Upper lobe of left lung (tissue), 6 donors: ENCODE results near the gene PRIMPOL. TPM values are rescaled to one million over a fixed set of nuclear protein-coding genes. Genes with fewer than 3 reads are reported as not detected.
"Not testable (repeated sequence)": the region's sequence is repeated elsewhere in the genome, so short reads cannot be mapped to it uniquely, and the experiment has no call there.

Source experiments
- ATAC-seq, 2 donors: fragments of 200-7000 bp; cut with Tn5 transposase; one replicate each; pipeline ENCODE4 v1.9.1; 2022; ENCODE audit warnings: mild to moderate bottlenecking in 2 of 2, moderate library complexity in 2 of 2; ENCODE audit not compliant: low FRiP score in 2 of 2
- DNase-seq, 2 donors: peaks; one replicate each; pipeline ENCODE4 v3.0.0-alpha.2; 2019 to 2020
- H3K27ac ChIP-seq, 4 donors: fragments of 200-600 bp; sonication (generic); one replicate each; pipeline ENCODE4 v1.5.1; 2016 to 2019
- H3K27me3 ChIP-seq, 4 donors: fragments of 200-600 bp; sonication (generic); one replicate each; pipeline ENCODE4 v1.5.1; 2017 to 2019
- H3K36me3 ChIP-seq, 4 donors: fragments of 200-600 bp; sonication (generic); one replicate each; pipeline ENCODE4 v1.5.1; 2016 to 2019
- H3K4me1 ChIP-seq, 4 donors: fragments of 200-600 bp; sonication (generic); one replicate each; pipeline ENCODE4 v1.5.1; 2018 to 2019
- H3K4me3 ChIP-seq, 4 donors: fragments of 200-600 bp; sonication (generic); one replicate each; pipeline ENCODE4 v1.5.1; 2017 to 2019; ENCODE audit warnings: mild to moderate bottlenecking in 2 of 4, moderate library complexity in 1 of 4
- H3K9me3 ChIP-seq, 4 donors: fragments of 200-600 bp; sonication (generic); one replicate each; pipeline ENCODE4 v1.5.1; 2018 to 2019
- CTCF ChIP-seq, 6 experiments: fragments of 450-650 bp in 4 of 6; fragments of 200-600 bp in 2 of 6; sonication (generic) in 2 of 6; IDR thresholded peaks; one replicate each; pipeline ENCODE4 v1.5.1; 2016 to 2019; ENCODE audit warnings: antibody characterized with exemption in 6 of 6
- EP300 ChIP-seq, 4 donors: sonication (generic); formaldehyde crosslinking; IDR thresholded peaks; one replicate each; pipeline ENCODE4 v1.5.1; 2017; ENCODE audit warnings: antibody characterized with exemption in 4 of 4, control low read depth in 2 of 4
- POLR2A ChIP-seq, 4 donors: fragments of 450-650 bp; IDR thresholded peaks; one replicate each; pipeline ENCODE4 v1.5.1; 2016 to 2017; ENCODE audit warnings: antibody characterized with exemption in 4 of 4, mild to moderate bottlenecking in 2 of 4
- POLR2AphosphoS5 ChIP-seq, 2 donors: sonication (generic); formaldehyde crosslinking; IDR thresholded peaks; one replicate each; pipeline ENCODE4 v1.5.1; 2017; ENCODE audit warnings: antibody characterized with exemption in 2 of 2
- WGBS, 2 donors: methylation state at CpG; one replicate each; pipeline ENCODE4 v1.1.5; 2017 to 2018; 5-methylcytosine and 5-hydroxymethylcytosine counted together
- total RNA-seq, 6 donors: library from RNA; depleted of rRNA in 4 of 6; stranded (reverse); fragments of >200 nt in 4 of 6; gene quantifications; one replicate each; pipeline versions ENCODE4 v1.1.0 to v1.2.1, GENCODE V29; 2016 to 2021
- donor health status: DM: no; HTN: no; CAD: no; lungs with moderate emphysema.
- donor health status: DM: no; HTN: yes; CAD: no; lungs with severe emphysema.

Gene PRIMPOL
- total RNA-seq, 6 donors from 2014 or later, result 7.0 to 21.0 (median 13.3) TPM

DNA sequence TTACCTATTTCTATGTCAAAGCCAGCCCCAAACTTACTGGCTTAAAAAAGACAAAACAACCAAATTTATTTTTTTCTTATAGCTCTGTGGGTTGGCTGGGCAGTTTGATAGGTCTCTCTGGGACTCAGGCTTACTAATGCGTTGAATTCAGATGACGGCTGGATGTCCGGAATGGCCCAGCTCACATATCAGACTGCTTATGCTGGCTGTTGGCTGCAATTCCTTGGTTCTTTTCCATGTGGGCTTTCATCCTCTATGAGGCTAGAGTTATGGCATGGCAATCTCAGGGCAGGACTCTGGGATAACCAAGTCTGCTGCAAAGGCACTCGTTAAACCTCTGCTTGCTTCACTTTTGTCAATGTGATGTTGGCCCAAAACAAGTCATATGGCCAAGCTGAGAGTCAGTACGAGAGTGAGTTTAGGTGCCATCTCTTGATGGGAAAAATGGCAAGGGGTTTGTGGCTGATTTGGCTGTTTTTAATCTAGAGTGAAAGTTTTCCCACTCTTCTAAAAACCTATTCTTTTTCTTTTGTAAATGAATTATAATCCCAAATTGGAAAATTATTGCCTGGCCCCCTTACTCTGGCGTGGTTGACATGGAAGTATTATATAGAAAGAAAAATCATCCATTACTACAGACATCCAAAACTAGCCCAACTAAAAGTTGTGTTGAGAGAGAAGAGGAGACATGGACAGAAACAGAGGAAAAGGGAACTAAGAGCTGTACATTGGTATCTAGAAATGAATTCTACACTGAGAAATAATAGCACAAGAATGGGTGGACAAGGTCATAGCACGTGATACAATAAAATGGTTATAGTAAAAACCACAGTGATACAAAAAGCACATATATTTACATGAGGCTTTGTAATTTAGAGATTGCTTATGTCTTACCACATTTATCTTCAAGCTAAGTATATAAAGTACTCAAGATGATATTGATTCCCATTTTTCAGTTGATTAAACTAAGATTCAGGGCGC is 6.6 kb downstream of the PRIMPOL start:
- Histone ChIP-seq H3K9me3 (no peaks in the 10 kb centered on the region), H3K27ac (no peak overlapping the region), H3K4me1 (no peaks in the 10 kb centered on the region), H3K4me3 (no peak overlapping the region), H3K27me3 (no peaks in the 10 kb centered on the region), H3K36me3 (peaks cover 0 to 29% (median 5%) of the 10 kb centered on the region in 4 donors)
- 92 to 96% methylated on average over 8 of the region's 8 CpGs for WGBS, 2 donors
- no peak for TF ChIP-seq POLR2AphosphoS5 (IDR thresholded peaks at IDR 0.05)
- TF ChIP-seq POLR2A (IDR thresholded peaks at IDR 0.05), result no peak
- TF ChIP-seq CTCF (IDR thresholded peaks at IDR 0.05), result no peak
- TF ChIP-seq EP300 (IDR thresholded peaks at IDR 0.05), result no peak
- no peak for ATAC-seq
- no peak for DNase-seq

DNA sequence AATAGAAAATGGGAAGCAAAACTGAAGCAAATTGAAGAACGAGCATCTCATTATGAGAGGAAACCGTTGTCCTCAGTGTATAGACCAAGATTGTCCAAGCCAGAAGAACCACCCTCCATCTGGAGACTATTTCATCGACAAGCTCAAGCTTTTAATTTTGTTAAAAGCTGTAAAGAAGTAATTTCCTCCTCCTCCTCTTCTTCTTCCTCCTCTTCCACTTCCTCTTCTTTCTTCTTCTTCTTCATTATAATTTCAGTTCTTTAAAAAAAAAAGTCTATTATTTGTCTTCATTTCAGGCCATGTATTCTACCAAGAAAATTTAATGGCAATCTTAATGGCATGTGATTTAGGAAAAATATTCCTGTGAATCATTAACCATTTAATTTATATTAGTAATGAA is 7.6 kb downstream of the PRIMPOL start:
- Histone ChIP-seq H3K27me3 (no peaks in the 10 kb centered on the region), H3K27ac (no peak overlapping the region), H3K9me3 (no peaks in the 10 kb centered on the region), H3K4me3 (no peak overlapping the region), H3K4me1 (no peaks in the 10 kb centered on the region), H3K36me3 (peaks cover 0 to 39% (median 5%) of the 10 kb centered on the region in 4 donors)
- no peak for ATAC-seq
- DNase-seq, result no peak
- no peak for TF ChIP-seq POLR2AphosphoS5 (IDR thresholded peaks at IDR 0.05)
- TF ChIP-seq CTCF (IDR thresholded peaks at IDR 0.05), result no peak
- TF ChIP-seq POLR2A (IDR thresholded peaks at IDR 0.05), result no peak
- TF ChIP-seq EP300 (IDR thresholded peaks at IDR 0.05), result no peak
- whole genome bisulfite sequencing, 2 donors, result 64 to 83% methylated on average over 3 of the region's 3 CpGs

DNA sequence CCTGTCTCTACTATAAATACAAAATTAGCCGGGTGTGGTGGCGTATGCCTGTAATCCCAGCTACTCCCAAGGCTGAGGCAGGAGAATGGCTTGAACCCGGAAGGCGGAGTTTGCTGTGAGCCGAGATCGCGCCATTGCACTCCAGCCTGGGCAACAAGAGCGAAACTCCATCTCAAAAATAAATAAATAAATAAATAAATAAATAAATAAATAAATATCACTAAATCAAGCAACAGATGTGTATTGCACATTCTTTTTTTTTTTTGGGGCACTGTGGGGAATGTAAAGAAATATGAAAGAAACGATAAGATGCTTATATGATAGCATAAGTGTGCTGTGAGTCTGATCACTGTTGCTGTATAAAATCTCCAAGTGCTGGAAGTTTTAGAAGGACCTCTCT is 8.3 kb downstream of the PRIMPOL start:
- H3K9me3 ChIP-seq, H3K27ac ChIP-seq, H3K27me3 ChIP-seq, ATAC-seq, H3K4me3 ChIP-seq, DNase-seq, H3K4me1 ChIP-seq: not testable (repeated sequence)
- H3K36me3 ChIP-seq, result peaks cover 0 to 39% (median 5%) of the 10 kb centered on the region in 4 donors
- WGBS, 2 donors, result 97 to 98% methylated on average over 9 of the region's 9 CpGs

- no peak for ATAC-seq
Measured at GRCh38 chr4:184660978-184661377, 11.4 kb downstream of the PRIMPOL start.

More at GRCh38 chr4:184660978-184661377, 11.4 kb downstream of the PRIMPOL start:
- Histone ChIP-seq H3K9me3 (no peaks in the 10 kb centered on the region), H3K4me3 (no peak overlapping the region), H3K36me3 (peaks cover 0 to 45% (median 5%) of the 10 kb centered on the region in 4 donors), H3K27me3 (no peaks in the 10 kb centered on the region), H3K27ac (no peak overlapping the region), H3K4me1 (no peaks in the 10 kb centered on the region)
- DNase-seq, result no peak
- TF ChIP-seq CTCF (IDR thresholded peaks at IDR 0.05) (no peak), EP300 (IDR thresholded peaks at IDR 0.05) (no peak), POLR2AphosphoS5 (IDR thresholded peaks at IDR 0.05) (no peak), POLR2A (IDR thresholded peaks at IDR 0.05) (no peak)
